ENCODE data around the gene SLC14A1. TPM values are rescaled to one million over a fixed set of nuclear protein-coding genes. Genes with fewer than 3 reads are reported as not detected.

SLC14A1 gene
- polyA plus RNA-seq, 5 donors = 0.84 to 1.9 (median 1.7) TPM

DNA sequence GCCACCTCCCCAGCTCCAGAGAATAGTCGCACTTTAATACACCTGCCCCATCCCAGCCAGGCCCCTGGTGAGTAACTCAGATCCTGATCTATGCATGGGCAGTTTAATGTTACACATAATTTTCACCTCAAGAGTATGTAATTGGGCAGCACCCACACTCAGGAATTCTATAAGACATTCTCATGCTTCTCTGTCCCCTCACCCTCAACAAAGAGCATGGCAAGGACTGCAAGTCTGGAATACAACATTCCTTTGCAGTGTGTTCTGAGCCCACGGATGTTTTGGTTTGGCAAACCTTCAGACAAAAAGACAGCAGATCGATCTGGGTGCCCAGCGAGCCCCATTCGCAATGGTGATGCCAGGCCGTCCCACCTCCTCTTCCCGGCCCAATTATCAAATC is 4.9 kb upstream of the SLC14A1 start:
- no peak for DNase-seq

DNA sequence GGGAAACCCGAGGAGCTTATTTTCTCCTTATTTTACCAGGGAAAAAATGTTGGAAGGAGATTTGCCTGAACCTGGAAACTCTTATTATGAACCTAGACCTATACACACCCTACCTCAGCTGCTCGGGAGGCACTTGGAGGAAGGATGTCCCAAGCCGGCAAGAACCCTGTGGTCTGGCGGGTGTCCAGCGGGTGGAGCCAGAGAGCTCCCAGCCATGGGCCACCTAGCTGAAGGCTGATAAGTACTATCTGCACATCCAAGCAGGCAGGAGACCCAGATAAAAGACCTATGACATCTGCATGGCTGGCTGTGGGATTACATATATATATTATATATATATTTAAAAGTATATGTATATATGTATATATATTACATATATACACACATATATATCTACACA is 1.1 kb upstream of the SLC14A1 start:
- peak; percentile 6 to 23 for DNase-seq

DNA sequence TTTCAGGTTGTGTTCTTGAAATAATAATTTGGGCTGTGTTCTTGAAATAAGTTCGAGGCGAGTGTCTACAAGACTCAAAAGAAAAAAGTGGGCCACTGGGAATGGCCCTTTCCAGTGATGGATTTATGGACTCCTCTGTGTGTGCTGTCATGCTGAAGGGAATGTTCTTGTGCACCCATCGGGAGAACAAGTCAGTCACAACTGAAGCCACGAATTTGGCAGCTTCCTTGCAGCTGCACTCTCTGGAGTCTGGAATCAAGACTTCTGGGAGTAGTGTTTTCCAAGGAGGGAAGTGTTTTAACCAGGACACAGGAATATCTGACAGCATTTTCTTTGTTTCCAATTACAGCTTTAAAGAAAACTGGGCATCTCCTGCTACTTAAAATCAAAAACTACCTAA is 620 bp downstream of the SLC14A1 start:
- no peak for DNase-seq

DNA sequence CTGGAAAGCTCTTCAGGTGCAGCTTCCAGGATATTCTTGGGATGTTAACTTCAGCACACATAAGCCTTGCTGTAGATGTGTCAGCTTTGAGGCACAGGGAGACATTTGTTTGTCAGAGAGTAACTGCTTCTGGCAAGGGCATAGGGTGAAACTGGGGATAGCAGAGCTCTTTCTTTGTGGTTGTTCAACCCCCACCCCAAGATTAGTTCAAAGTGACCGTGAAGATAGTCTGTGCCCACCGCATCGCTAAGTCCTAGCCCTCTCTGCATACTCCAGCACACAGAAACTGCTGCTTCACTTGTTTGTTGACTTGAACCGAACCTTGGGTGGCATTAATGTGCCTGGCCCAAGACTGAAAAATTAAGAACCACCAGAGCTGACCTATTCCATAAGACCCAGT is 1.4 kb downstream of the SLC14A1 start:
- DNase-seq = no peak

DNA sequence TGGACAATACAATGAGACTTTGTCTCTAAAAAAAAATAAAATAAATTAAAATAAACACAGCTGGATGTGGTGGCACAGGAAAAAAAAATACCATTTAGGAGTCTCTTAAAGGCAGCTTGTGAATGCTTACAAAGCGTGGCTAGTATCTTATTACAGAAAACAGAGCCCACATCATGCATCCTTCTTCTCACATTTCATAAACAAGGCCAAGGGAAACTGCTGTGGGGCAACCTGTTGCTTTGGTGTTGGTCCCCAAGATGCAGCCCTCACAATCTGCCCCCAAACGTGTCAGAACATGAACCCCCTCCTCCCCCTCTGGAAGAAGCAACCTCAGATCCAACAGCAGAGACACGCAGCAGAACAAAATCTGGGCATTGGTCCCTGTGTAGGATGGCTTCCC is 2.6 kb downstream of the SLC14A1 start:
- no peak for DNase-seq

DNA sequence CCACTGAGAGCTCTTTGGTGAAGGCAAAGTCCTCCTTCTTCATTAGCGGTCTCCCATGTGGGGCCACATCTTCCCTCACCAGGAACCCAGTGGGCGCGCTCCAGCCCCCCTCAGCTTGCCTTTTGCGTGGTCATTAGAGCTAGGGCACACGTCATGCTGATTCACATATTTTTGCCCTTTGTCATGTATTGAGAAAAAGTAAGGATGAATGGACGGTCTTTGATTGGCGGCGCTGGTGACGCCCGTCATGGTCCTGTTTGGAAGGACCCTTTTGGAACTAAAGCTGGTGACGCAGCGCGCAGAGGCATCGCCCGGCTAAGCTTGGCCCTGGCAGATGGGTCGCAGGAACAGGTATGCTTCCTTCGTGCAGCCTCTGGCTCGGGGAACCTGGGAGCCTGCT is 3.1 kb downstream of the SLC14A1 start:
- no peak for DNase-seq

DNA sequence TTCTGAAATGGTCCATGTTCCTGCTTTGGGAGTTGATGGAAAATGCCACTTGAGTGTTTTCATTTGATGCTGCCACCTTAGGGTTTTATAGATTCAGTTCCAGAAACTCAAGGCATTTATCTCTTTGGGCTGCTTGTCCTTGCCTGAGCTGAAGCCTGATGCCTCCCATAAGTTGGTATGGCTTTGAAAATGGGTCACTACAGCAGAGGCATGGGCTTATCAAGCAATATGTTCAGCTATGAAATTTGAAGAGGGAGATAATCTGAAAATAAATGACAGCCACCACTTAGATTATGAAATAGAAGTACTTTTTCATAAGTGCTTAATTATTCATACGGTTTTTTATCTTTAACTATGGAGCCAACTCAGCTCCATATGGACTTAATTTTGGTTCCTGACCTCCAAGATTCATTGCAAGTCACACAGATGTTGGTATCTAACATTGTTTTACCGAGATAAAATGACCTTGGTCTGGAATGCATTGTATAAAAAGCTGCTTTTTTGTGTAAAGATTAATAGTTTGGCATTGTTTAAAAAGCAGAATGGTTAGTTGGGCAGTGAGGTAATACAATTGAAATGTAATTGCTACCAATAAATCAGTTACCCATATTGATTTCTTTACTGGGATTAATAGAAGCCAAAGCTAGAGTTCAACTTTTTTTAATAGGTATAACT is 4.5 kb downstream of the SLC14A1 start:
- DNase-seq = no peak

DNA sequence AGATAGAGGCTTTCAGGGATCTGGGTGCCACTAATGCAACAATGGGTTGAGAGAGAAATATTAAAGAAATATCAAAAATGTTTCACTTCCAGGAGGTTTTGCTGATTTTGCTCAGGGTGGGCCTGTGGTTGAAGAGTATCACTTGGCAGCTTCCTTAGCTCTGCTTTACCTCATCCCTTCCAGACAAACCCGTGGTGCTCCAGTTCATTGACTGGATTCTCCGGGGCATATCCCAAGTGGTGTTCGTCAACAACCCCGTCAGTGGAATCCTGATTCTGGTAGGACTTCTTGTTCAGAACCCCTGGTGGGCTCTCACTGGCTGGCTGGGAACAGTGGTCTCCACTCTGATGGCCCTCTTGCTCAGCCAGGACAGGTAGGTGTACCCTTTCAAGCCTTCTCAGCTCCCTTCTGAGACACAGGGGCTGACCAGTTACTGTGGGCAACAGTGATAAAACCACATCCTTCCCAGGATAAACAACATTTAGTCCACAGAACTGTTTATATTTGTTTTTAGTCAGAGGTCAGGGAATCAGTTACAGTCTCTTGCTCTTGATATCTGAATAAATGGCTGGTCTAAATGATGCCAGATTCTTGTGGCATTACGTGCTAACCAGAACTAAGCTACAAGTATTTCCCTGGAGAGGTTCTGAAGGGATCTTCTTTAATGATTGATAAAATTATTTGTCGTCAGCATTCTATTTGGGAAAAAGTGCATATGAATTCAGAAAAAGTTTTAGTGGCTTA is 7.0 kb downstream of the SLC14A1 start:
- no peak for DNase-seq

DNA sequence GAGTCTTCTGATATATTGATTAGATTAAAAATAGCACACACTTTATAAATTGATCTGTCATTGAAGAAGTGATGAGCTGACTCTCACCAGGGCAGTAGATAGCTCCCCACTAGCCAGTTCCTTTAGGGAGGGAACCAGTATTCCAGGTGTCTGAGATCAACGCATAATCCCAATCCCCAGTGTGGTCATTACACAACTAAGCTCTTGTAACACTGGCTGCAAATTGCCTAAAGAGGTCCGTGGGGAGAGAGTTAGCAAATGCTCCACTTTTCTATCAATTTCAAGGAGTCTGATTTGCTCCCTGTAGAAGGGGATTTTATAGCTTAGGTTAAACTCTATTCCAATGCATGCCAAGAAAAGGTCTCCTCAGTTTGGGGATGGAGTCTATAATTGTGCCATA is 7.7 kb downstream of the SLC14A1 start:
- no peak for DNase-seq

DNA sequence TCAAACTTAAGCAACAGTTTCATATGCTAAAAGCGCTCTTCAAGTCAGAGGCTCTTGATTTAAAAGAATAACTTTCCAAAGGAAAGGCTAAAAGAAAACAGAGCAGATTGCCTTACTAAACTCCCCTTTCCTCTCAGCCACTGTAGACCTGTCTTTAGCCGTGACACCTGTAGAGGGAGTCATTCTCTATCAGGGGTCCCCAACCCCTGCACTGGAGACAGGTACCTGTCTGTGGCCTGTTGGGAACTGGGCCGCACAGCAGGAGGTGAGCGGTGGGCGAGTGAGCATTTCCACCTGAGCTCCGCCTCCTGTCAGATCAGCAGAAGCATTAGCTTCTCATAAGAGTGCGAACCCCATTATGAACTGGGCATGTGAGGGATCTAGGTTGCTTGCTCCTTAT is 9.6 kb downstream of the SLC14A1 start:
- DNase-seq = no peak

DNA sequence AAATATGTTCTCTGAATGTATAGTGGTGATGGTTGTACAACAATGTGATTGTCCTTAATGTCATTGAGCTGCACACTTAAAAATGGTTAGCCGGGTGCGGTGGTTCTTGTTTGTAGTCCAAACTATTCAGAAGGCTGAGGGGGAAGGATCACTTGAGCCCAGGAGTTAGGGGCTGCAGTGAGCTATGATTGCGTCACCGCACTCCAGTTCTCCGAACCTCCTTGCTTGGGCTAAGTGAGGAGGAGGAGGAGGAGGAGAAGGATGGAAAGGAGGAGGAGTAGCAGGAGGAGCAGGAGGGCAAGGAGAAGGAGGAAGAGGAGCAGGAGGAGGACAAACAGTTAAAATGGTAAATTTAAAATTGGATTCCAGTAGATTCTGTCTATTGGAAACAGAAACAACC is 10.5 kb downstream of the SLC14A1 start:
- DNase-seq = no peak

DNA sequence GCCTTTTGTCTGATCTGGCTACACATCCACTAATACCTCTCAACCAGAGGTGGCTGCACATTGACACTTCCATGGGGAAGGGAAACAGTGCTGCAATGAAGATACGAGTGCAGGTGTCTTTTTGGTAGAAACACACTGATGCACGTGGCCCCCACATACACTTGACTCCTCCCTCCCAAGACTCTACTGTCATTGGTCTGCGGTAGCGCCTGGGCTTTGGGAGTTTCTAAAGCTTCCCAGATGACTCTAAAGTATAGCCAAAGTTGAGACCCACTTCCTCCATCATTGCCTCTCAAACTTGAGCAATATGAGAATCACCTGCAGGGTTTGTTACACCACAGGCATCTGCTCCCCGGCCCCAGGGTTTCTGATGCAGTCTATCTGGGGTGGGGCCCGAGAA is 11.0 kb downstream of the SLC14A1 start:
- DNase-seq = no peak

DNA sequence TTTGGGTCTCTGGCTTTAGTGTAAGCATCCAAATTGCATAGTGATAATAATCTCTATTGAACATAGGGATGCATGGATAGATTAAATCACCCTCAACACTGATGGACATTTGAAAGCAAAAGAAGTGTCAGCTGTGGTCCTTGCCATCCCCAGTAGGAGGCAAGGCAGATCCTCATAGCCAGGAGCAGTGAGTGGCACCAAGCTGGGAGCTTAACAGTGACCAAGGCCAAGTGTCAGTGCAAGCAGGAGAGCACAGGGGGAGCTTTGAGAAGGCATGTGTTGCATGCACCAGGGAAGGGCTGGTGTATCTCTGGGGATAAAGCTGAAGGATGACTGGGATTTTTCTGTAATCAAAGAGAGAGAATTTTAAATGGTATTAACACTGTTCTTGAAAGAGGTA is 14.7 kb downstream of the SLC14A1 start:
- DNase-seq = no peak

DNA sequence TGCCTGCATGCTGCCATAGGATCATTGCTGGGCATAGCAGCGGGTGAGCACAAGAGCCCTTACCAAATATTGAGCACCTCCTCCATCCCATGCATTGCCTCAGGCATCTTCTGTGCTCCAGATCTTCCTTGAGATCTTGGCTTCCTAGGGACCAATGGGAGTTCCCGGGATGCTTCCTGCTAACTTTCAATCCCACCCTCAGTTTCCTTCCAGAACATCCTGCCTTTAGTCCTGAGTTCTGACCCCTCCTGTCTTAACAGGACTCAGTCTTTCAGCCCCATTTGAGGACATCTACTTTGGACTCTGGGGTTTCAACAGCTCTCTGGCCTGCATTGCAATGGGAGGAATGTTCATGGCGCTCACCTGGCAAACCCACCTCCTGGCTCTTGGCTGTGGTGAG is 15.3 kb downstream of the SLC14A1 start:
- no peak for DNase-seq

DNA sequence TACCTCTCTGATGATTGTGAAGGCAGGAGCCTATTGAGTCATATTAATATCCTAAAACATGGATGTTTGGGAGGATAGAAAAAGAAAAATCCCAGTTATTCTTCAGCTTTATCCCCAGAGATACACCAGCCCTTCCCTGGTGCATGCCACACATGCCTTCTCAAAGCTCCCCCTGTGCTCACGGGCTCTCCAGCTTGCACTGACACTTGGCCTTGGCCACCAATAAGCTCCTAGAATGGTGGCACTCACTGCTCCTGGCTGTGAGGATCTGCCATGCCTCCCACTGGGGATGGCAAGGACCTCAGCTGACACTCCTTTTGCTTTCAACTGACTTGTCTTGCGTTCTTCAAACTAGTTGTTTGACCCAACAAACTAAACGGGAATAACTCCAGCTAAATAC is 15.9 kb downstream of the SLC14A1 start:
- no peak for DNase-seq

DNA sequence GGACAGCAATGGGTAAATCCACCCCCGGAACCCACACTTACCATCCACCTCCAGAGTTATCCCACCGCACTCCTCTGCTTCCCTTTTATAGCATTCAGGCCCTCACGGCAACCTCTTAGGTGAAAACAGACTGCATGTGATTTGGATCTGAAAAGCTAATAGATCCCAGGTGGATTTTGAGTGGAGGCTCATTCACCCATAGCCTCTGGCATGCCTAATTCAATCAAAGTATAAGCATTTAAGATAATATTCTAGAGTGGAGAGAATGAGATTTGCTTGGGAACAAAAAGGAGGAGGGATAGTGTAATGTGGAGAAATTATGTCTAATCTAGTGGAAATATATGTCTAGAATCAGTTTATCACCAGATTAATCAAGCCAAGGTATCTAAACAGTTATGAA is 17.1 kb downstream of the SLC14A1 start:
- DNase-seq = no peak

DNA sequence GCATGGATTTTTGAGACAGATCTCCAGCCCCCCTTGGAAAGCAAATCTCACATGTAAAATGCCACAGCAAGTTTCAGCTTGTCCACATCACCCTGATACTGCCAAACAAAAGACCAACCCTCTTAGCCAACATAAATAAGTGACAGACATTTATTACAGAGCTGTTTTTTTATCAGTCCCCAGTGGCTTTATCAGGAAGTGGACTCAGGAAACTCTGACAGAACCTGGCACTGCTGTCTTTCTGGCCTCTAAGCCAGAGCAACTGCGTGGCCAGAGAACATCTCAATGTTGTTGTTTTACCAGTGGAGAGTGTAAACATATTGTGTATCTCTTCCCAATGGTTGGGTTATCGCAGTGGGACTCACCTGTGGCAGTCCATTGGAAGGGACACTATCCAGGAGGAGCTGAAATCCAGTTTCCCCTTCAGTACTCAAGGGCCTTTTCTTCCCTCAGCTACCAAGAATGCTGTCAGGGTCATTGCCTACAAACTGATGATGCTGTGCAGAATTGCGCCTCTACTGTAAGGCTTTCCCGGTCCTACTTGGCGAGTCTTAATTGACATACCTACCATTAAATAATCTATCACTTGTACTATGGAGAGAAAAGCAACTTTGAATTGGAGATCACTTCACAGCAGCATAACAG is 22.0 kb downstream of the SLC14A1 start:
- DNase-seq = no peak

DNA sequence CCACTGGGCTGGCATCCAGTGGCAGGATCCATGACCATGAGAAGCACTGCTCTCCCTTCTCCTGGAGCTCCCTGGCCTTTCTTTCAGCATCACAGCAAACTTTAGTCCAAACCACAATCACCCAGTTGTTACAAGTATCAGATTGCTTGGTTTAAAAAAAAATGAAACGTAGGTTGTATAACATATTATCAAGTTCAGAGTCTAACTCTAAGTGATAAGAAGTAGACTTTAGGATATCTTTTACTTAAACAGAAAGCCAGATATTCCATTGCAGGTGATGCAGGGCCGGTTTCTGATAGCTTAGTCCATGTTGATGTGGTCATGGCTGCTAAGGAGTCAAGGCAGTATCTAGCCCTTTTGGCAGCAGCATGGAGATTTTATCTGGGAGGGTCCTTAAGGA is 24.5 kb downstream of the SLC14A1 start:
- DNase-seq = no peak

DNA sequence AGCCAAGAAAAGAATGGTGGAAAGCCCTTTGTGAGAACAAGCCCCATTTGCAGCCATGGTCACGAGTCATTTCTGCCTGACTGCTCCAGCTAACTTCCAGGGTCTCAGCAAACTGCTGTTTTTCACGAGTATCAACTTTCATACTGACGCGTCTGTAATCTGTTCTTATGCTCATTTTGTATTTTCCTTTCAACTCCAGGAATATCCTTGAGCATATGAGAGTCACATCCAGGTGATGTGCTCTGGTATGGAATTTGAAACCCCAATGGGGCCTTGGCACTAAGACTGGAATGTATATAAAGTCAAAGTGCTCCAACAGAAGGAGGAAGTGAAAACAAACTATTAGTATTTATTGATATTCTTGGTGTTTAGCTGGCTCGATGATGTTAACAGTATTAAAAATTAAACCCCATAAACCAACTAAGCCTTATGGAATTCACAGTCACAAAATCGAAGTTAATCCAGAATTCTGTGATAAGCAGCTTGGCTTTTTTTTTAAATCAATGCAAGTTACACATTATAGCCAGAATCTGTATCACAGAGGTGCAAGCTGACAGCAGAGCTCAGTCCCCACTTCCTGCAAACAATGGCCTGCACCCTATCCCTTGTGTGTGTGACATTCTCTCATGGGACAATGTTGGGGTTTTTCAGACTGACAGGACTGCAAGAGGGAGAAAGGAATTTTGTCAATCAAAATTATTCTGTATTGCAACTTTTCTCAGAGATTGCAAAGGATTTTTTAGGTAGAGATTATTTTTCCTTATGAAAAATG is 26.1 kb downstream of the SLC14A1 start:
- DNase-seq = no peak

DNA sequence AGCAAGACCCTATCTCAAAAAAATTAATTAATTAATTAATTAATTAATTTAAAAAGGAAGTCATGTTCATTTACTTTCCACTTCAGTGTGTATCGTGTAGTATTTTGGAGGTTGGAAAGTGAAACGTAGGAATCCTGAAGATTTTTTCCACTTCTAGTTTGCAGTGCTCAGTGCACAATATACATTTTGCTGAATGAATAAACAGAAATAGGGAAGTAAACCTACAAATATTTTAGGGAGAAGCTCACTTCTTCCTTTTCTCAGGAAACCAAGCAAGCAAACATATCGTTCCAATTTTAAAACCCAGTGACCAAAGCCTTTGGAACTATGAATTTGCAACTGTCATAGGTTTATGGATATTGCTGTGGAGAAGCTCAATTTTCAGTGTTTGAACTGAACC is 27.8 kb downstream of the SLC14A1 start:
- DNase-seq = no peak

DNA sequence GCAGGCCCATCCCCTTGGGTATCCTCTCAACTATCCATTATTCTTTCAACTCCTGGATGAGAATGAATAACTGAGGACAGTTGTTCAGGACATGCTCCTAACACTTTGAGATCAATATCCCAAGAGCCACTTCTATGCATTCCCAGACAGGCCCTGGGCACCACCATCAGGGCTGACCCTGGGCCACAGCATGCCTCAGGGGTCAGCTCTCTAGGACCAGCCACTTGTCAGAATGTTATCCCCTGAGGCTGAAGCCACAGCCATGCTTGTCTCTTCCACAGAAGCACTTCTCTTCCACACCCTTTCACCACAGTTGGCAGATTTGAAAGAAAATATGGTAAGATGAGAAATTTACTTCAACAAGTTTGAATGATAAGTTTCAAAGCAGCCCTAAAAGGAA is 28.7 kb downstream of the SLC14A1 start:
- DNase-seq = no peak

DNA sequence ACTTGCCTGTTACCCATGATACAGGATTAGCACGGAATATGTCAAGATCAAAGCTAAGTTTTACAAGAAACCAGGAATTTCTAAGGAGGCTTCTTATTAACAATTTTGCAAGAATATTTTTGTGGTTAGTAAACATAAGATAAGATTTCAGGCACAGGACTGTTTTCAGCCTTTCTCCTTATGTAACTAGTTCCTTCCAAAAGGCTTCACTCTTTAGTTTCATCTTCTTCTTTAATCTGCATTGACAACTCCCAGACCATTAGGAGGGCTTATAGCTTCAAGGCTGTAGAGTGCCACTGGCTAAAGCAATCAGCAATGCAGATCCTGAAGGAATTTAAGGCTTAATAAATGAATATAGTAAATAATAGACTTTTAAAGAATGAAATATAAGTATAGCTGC is 29.3 kb downstream of the SLC14A1 start:
- no peak for DNase-seq

DNA sequence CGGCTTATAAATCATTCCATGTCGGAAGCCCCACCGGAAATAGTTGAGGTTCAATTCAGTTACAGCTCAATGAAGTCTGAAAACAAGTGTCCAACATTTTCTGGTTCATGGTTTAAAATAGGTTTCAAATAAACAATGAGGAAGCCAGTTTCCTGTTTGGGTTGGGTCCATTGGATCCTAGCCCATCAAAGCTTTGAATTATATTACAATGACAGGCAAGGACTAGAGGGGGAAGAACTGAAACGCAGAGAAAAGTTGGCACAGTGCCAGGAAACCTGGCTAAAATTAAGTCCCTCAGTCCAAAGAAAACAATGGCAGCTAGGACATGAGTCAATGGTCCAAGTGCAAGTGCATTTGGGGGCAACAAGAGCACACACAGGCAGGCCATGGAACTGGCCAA is 32.0 kb downstream of the SLC14A1 start:
- peak; percentile 32 to 44 for DNase-seq

Data from right lung (tissue), 5 donors.